ENCODE measurements around the gene CALML3. TPM values are rescaled to one million over a fixed set of nuclear protein-coding genes. Genes with fewer than 3 reads are reported as not detected.

The CALML3 gene
- total RNA-seq, 1 donor from 2014 or later: not detected

DNA sequence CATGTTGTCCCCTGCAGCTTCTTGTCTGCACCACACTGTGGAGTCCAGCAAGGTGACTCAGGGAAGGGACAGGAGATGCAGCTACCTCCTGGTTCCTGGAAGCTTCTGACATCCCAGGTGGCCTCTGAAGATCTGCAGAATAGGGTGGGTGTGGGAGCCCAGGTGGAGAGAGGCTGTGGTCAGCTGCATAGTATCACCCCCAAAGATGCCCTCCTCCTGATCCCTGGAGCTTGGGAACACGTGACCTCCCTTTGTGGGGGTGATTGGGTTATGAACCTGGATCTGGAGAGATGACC is 25.4 kb downstream of the CALML3 start:
- TF ChIP-seq, protein P1, sequence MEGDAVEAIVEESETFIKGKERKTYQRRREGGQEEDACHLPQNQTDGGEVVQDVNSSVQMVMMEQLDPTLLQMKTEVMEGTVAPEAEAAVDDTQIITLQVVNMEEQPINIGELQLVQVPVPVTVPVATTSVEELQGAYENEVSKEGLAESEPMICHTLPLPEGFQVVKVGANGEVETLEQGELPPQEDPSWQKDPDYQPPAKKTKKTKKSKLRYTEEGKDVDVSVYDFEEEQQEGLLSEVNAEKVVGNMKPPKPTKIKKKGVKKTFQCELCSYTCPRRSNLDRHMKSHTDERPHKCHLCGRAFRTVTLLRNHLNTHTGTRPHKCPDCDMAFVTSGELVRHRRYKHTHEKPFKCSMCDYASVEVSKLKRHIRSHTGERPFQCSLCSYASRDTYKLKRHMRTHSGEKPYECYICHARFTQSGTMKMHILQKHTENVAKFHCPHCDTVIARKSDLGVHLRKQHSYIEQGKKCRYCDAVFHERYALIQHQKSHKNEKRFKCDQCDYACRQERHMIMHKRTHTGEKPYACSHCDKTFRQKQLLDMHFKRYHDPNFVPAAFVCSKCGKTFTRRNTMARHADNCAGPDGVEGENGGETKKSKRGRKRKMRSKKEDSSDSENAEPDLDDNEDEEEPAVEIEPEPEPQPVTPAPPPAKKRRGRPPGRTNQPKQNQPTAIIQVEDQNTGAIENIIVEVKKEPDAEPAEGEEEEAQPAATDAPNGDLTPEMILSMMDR (IDR thresholded peaks at IDR 0.05): no peak
- DNase-seq (no peak), ATAC-seq (no peak)
- intact Hi-C loops (cut with DNase I): no loop called here
- Histone ChIP-seq H3K9me3 (no peaks in the 10 kb centered on the region), H3K36me3 (no peaks in the 10 kb centered on the region), H3K4me3 (no peak overlapping the region), H3K4me1 (peaks cover 44% of the 10 kb centered on the region), H3K27ac (no peak overlapping the region), H3K27me3 (no peaks in the 10 kb centered on the region)

DNA sequence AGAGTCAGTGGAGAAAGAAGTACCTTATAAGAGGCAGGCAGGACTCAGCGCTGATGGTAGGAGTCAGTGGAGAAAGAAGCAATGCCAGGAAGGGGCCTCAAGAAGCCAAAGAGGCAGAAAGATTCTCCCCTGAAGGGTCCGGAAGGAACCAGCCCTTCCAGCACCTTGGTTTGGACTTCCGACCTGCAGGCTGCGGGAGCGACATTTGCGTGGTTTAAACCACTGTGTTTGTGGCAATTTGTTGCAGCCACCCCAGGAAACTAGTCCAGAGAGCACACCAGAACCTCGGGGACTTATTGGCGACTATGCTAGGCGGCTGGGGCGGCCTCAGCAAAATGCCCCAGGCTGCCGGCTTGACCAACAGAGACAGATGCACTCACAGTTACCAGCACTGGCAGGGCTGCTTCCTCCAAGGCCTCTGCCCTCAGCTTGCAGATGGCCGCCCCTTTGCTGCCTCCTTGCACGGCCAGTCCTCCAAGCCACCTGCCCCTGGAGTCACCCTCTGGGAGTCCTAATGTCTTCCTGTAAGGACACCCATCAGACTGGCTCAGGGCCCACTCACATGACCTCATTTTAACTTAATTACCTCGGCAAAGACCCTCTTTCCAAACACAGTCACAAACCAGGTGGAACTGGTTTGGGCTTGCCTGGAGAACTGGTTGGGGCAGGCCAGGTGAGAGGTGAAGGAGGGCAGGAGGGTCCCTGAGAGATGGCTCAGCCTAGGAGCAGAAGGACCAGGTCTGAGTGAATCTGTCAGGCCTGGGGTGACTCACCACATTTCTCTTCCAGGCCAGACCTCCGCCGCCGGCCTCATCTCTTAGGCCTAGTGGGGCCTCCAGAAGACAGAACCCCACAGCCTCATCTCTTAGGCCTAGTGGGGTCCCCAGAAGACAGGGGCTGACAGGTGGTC is 26.1 kb downstream of the CALML3 start:
- intact Hi-C loops (cut with DNase I): no loop called here
- no peak overlapping the region for H3K4me3 ChIP-seq
- H3K36me3 ChIP-seq: no peaks in the 10 kb centered on the region
- H3K9me3 ChIP-seq: no peaks in the 10 kb centered on the region
- no peak overlapping the region for H3K27ac ChIP-seq
- no peaks in the 10 kb centered on the region for H3K27me3 ChIP-seq
- ATAC-seq: no peak
- TF ChIP-seq, protein P1 (IDR thresholded peaks at IDR 0.05): no peak
- H3K4me1 ChIP-seq: peaks cover 38% of the 10 kb centered on the region
- DNase-seq: peak; percentile 54

DNA sequence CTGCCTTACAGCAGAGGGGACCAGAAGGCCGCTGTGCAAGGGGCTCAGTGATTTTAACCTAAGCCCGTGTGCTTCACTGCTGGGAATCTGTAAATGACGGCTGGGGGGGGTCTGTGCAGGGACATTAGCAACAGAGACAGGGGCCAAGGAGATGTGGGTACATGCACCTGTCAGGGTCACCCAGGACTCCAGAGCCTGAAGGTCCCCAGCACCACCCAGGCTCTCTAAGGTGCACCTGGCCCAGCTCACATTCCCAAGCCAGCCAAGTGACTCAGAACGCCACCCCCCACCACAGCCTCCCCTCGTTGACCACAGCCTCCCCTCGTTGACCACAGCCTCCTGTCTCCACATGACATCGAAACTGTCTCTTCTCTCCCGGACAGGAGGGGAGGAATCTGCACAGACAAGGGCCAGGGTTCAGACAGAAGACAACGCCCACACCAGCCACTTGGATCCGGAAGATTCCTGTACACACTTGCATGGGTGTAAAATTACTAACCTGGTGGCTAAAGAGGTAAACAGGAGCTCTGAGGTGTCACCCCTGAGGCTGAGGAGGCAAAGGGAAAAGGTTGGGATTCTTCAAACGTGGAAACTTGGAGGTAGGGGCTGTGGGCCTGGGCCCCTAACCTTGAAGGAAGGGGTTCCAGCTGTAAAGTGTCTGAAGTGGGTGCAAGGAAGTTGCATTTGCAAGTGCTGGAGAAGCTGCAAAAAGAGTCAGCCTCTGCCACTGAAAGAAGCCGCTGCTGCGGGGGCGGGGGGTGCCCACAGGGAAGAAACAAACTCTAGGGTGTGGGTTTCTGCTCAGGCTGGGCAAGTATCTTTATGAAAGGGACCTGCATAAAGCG is 27.0 kb downstream of the CALML3 start:
- TF ChIP-seq, protein P1 (IDR thresholded peaks at IDR 0.05): no peak
- Histone ChIP-seq H3K27me3 (no peaks in the 10 kb centered on the region), H3K4me3 (no peak overlapping the region), H3K36me3 (no peaks in the 10 kb centered on the region), H3K9me3 (no peaks in the 10 kb centered on the region), H3K4me1 (peaks cover 31% of the 10 kb centered on the region), H3K27ac (no peak overlapping the region)
- intact Hi-C loops (cut with DNase I): no loop called here
- peak; percentile 66 for DNase-seq
- no peak for ATAC-seq

DNA sequence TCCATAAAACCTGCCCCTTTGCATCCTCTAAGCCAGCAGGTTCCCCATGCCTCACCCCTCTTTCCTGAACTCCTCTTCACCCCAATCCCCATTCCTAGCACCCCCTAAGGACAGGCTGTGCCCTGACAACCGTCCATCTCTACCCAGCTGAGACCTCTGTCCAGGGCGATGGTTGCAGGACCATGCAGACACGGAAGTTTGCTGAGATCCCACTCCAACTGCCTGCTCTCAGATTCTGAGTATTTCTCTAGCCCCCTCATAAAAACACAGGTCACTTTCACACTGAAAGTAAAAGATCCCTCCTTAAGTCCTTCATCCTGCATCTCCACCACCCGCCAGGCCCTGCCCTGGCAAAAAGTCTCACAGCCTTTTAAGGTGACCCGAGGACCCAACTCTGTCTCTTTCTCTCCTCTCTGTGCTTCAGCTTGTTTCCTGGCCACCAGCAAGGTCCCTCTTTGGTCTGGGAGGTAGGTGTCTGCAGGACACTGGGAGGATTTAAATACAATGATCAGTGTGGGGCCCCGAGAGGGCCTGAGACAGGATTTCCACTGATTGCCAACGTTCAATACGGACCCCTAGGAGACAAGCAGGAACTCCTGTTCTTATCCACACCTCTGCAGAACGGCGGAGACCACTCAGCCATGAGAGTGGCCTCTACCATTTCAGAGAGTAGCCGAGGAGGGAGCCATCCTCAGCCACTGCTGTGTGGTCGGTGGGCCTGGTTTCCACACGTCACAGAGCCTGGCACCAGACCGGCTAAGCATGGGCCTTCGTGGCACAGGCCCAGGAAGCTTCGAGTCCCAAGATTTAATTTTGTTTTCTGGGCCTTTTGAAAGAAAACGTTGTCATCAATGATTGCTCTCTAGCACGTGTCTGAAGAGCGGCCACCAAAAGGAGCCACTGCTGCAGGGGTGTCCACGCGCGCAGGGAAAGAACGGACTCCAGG is 27.9 kb downstream of the CALML3 start:
- Histone ChIP-seq H3K27me3 (no peaks in the 10 kb centered on the region), H3K9me3 (no peaks in the 10 kb centered on the region), H3K4me1 (peaks cover 22% of the 10 kb centered on the region), H3K27ac (no peak overlapping the region), H3K36me3 (no peaks in the 10 kb centered on the region), H3K4me3 (no peak overlapping the region)
- TF ChIP-seq, protein P1 (IDR thresholded peaks at IDR 0.05): no peak
- intact Hi-C loops (cut with DNase I): no loop called here
- ATAC-seq (no peak), DNase-seq (peak; percentile 55)

Data from upper lobe of right lung (tissue), 1 donor.